Measurements from ENCODE around the gene TXNDC11.
"Not testable (repeated sequence)": the region's sequence is repeated elsewhere in the genome, so short reads cannot be mapped to it uniquely, and the experiment has no call there.

Gene TXNDC11, protein sequence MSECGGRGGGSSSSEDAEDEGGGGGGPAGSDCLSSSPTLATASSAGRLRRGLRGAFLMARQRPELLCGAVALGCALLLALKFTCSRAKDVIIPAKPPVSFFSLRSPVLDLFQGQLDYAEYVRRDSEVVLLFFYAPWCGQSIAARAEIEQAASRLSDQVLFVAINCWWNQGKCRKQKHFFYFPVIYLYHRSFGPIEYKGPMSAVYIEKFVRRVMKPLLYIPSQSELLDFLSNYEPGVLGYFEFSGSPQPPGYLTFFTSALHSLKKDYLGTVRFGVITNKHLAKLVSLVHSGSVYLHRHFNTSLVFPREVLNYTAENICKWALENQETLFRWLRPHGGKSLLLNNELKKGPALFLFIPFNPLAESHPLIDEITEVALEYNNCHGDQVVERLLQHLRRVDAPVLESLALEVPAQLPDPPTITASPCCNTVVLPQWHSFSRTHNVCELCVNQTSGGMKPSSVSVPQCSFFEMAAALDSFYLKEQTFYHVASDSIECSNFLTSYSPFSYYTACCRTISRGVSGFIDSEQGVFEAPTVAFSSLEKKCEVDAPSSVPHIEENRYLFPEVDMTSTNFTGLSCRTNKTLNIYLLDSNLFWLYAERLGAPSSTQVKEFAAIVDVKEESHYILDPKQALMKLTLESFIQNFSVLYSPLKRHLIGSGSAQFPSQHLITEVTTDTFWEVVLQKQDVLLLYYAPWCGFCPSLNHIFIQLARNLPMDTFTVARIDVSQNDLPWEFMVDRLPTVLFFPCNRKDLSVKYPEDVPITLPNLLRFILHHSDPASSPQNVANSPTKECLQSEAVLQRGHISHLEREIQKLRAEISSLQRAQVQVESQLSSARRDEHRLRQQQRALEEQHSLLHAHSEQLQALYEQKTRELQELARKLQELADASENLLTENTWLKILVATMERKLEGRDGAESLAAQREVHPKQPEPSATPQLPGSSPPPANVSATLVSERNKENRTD

DNA sequence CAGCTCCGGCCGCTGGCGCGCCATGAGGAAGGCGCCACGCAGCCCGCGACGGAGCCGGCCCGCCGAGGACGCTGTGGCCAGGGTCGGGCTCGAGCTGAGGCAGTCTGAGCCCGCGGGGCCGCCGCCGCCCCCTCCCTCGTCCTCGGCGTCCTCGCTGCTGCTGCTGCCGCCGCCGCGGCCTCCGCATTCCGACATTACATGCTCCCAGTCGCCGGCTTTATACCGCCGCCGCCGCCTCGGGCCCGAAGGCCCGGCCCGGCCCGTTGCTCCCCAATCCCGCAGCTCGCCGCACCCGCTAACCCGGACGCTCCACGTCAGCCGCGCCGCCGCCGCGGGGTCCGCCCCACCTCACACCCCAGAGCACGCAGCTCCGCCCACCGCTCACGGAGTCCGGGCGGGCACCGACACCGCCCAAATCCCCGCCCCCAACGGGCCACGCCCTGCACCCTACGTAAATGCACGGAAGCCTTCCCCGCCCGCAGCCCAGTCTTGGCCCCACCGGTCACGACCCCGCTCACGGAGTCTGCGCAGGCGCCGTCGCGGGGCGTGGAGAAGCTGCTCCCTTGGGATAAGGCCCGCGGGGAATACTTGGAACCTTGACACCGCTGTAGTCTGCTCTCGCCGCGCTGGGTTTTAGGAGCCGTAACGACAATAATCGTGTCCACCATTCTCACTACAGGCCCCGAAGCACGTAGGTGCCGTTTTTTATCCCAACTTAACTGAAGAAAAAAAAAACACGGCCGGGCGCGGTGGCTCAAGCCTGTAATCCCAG, at the start of gene TXNDC11:
Gene TXNDC11, minus strand, starts transcription at position 322 of the 772 bp plus-strand sequence. Its CDS starts 127 bp downstream, at position 195.
- DNase-seq: peak; percentile 99
- Histone ChIP-seq H3K27ac (peak within 1 kb of the TSS; percentile 88), H3K36me3 (peaks cover 15% of the 10 kb centered on the region), H3K9me3 (ENCODE audit: severe bottlenecking) (no peaks in the 10 kb centered on the region), H3K4me3 (ENCODE audit: low read depth, low read length) (peak within 1 kb of the TSS; percentile 80), H3K27me3 (ENCODE audit: insufficient read depth, low read depth, severe bottlenecking) (no peaks in the 10 kb centered on the region)
- TF ChIP-seq, protein P1, sequence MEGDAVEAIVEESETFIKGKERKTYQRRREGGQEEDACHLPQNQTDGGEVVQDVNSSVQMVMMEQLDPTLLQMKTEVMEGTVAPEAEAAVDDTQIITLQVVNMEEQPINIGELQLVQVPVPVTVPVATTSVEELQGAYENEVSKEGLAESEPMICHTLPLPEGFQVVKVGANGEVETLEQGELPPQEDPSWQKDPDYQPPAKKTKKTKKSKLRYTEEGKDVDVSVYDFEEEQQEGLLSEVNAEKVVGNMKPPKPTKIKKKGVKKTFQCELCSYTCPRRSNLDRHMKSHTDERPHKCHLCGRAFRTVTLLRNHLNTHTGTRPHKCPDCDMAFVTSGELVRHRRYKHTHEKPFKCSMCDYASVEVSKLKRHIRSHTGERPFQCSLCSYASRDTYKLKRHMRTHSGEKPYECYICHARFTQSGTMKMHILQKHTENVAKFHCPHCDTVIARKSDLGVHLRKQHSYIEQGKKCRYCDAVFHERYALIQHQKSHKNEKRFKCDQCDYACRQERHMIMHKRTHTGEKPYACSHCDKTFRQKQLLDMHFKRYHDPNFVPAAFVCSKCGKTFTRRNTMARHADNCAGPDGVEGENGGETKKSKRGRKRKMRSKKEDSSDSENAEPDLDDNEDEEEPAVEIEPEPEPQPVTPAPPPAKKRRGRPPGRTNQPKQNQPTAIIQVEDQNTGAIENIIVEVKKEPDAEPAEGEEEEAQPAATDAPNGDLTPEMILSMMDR (IDR thresholded peaks at IDR 0.05; ENCODE audit: low read depth, low read length): no peak

DNA sequence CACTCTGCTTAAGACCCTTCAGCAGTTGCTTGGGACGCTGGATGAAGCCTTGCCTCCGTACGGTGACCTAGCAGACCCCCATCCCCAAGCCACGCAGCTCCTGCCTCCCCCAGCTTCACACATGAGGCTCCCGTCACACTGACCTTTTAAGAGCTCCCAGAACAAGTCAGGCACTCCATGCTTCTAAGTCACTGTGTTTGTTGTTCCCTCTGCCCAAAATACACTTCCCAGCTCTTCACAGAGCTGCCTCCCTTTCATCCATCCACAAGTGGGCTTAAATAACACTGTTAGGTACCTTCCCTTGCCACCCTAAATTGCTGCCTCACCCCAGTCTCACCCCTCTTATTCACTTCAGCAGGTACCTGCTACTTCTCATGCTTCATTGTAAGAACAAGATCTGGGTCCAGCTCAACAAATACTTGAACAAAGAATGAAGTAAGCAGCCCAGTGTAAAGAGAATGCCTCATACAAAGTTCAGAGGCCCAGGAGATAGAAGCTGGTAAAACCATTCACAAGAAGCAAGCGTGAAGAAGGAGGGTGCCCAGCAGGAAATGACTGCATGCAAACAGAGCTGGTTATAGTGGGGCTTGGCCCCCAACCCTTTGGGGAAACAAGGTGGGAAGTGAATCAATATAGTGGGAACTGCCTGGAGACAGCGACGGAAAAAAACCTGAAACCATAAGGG, 48.6 kb upstream of the TXNDC11 start:
- H3K9me3 ChIP-seq (ENCODE audit: severe bottlenecking): no peaks in the 10 kb centered on the region
- H3K36me3 ChIP-seq: peaks cover 44% of the 10 kb centered on the region
- H3K27me3 ChIP-seq (ENCODE audit: insufficient read depth, low read depth, severe bottlenecking): no peaks in the 10 kb centered on the region
- peak overlapping the region; percentile 85 for H3K27ac ChIP-seq
- TF ChIP-seq, protein P1 (IDR thresholded peaks at IDR 0.05; ENCODE audit: low read depth, low read length): no peak
- H3K4me3 ChIP-seq (ENCODE audit: low read depth, low read length): no peak overlapping the region
- DNase-seq: no peak

DNA sequence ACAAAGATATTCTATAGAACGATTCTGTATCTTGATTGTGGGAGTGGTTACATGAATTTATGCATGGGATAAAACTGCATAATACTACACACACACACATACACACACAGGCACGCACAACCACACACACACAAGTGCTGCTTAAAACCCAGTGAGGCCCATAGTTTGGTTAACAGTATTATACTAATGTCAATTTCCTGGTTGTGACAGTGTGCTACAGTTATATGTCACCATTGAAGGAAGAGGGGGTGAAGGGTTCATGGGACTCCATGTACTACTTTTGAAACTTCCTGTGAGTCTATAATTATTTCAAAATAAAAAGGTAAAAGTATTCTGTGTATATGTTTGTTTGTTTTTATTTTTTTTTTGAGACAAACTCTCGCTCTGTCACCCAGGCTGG, 46.3 kb upstream of the TXNDC11 start:
- Histone ChIP-seq H3K4me3 (ENCODE audit: low read depth, low read length) (no peak overlapping the region), H3K27me3 (ENCODE audit: insufficient read depth, low read depth, severe bottlenecking) (no peaks in the 10 kb centered on the region), H3K9me3 (ENCODE audit: severe bottlenecking) (no peaks in the 10 kb centered on the region), H3K36me3 (peaks cover 30% of the 10 kb centered on the region), H3K27ac (no peak overlapping the region)
- TF ChIP-seq, protein P1 (IDR thresholded peaks at IDR 0.05; ENCODE audit: low read depth, low read length): no peak
- DNase-seq: no peak

GRCh38 chr16:11784980-11785599, 42.4 kb upstream of the TXNDC11 start:
- H3K4me3 ChIP-seq (ENCODE audit: low read depth, low read length); H3K27me3 ChIP-seq (ENCODE audit: insufficient read depth, low read depth, severe bottlenecking): not testable (repeated sequence)

DNA sequence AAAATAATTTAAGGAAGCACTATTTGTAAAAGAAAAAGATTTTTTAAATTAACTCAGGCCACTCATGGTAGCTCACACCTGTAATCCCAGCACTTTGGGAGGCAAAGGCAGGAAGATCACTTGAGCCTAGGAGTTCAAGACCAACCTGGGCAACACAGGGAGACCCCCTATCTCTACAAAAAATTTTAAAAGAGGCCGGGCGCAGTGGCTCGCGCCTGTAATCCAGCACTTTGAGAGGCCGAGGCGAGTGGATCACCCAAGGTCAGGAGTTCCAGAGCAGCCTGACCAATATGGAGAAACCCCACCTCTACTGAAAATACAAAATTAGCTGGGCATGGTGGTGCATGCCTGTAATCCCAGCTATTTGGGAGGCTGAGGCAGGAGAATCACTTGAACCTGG, 41.7 kb upstream of the TXNDC11 start:
- not testable (repeated sequence) for H3K9me3 ChIP-seq (ENCODE audit: severe bottlenecking); H3K27me3 ChIP-seq (ENCODE audit: insufficient read depth, low read depth, severe bottlenecking); H3K4me3 ChIP-seq (ENCODE audit: low read depth, low read length); DNase-seq; H3K27ac ChIP-seq
- peaks cover 38% of the 10 kb centered on the region for H3K36me3 ChIP-seq

More at GRCh38 chr16:11784980-11785599, 42.4 kb upstream of the TXNDC11 start:
- not testable (repeated sequence) for H3K27ac ChIP-seq; DNase-seq; H3K9me3 ChIP-seq (ENCODE audit: severe bottlenecking)
- peaks cover 37% of the 10 kb centered on the region for H3K36me3 ChIP-seq

GRCh38 chr16:11784038-11784369, 41.3 kb upstream of the TXNDC11 start:
- H3K36me3 ChIP-seq: peaks cover 39% of the 10 kb centered on the region
- H3K4me3 ChIP-seq (ENCODE audit: low read depth, low read length): no peak overlapping the region
- no peak for DNase-seq
- no peaks in the 10 kb centered on the region for H3K9me3 ChIP-seq (ENCODE audit: severe bottlenecking)
- no peak overlapping the region; the same call in 1 of the 2 replicates for H3K27ac ChIP-seq
- TF ChIP-seq, protein P1 (IDR thresholded peaks at IDR 0.05; ENCODE audit: low read depth, low read length): no peak
- H3K27me3 ChIP-seq (ENCODE audit: insufficient read depth, low read depth, severe bottlenecking): no peaks in the 10 kb centered on the region

Measured in WERI-Rb-1 (cell line).